T-helper 2 cell treated with Interferon-gamma antibody and Interleukin-4, amounts not matched to agents 100 ng/mL and 5 ng/mL, for 36 hours (primary cell): Measurements from ENCODE around the gene WDFY1. TPM values are rescaled to one million over a fixed set of nuclear protein-coding genes. Genes with fewer than 3 reads are reported as not detected.
"Not testable (repeated sequence)": the region's sequence is repeated elsewhere in the genome, so short reads cannot be mapped to it uniquely, and the experiment has no call there.

ENCODE experiments used
- intact Hi-C: fragments of 100-400 bp; cut with micrococcal nuclease; formaldehyde crosslinking; loops from one replicate; pipeline ENCODE4 v1.15.1; 2023
- total RNA-seq: library from RNA; stranded (reverse); gene quantifications from 2 replicates; pipeline ENCODE4 v1.2.3, GENCODE V29; 2022

The WDFY1 gene
- total RNA-seq, 1 donor from 2014 or later = 59.7 TPM

GRCh38 chr2:223959688-223960087 lies 14.6 kb upstream of the WDFY1 start:
- intact Hi-C loops = loop anchor here (2.0 to 5.0 kb wide), 4 partner anchors 92 to 973 kb away; no protein-coding TSS in a partner anchor

- intact Hi-C loops = loop anchor here (1.0 to 5.0 kb wide), 10 partner anchors 12 to 975 kb away; partner anchors contain the start of genes AP1S3, CUL3 and WDFY1
These were observed 12.1 kb upstream of the WDFY1 start, which contains the start of gene MRPL44 for GRCh38 chr2:223957092-223957851. Gene MRPL44 (plus strand): TSS chr2:223957463. CDS start chr2:223957473, 10 bp downstream.

DNA sequence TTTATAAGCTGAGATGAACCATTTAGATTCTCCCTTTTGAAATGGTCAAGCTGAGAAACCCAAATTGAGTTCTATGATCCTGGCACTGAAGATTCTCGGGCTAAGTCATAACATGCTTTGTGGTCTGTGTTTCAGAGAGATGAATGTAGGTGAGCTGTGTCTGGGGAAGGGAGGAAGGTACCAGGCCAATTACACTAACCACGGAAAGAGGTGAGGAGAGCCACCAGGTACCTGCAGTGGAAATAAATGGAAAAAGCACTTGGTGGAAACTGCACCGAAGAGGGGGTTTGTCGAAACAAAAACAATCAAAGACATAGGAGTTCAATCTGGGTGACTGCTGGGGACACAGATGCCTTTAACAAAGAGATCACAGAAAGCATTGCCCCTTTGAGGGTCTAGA lies 11.2 kb upstream of the WDFY1 start:
- intact Hi-C loops = loop anchor here (2.0 to 5.0 kb wide), 5 partner anchors 15 to 976 kb away; no protein-coding TSS in a partner anchor

DNA sequence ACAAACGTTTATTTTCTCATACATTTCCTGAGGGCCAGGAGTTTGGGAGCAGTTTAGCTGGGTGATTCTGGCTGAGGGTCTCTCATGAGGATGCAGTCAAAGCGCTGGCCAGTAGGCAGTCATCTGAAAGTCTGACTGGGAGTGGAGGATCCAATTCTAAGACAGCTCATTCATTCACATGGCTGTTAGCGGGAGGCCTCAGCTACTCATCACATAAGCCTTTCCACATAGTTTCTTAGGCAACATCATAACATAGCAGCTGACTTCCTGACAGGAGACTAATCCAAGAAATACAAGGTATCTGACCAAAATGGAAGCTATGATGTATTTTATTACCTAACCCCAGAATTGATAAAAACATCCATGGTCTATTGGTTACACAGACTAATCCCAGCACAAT lies 9.3 kb upstream of the WDFY1 start:
- intact Hi-C loops = no loop called here

GRCh38 chr2:223952280-223952968 lies 7.3 kb upstream of the WDFY1 start:
- intact Hi-C loops = no loop called here

DNA sequence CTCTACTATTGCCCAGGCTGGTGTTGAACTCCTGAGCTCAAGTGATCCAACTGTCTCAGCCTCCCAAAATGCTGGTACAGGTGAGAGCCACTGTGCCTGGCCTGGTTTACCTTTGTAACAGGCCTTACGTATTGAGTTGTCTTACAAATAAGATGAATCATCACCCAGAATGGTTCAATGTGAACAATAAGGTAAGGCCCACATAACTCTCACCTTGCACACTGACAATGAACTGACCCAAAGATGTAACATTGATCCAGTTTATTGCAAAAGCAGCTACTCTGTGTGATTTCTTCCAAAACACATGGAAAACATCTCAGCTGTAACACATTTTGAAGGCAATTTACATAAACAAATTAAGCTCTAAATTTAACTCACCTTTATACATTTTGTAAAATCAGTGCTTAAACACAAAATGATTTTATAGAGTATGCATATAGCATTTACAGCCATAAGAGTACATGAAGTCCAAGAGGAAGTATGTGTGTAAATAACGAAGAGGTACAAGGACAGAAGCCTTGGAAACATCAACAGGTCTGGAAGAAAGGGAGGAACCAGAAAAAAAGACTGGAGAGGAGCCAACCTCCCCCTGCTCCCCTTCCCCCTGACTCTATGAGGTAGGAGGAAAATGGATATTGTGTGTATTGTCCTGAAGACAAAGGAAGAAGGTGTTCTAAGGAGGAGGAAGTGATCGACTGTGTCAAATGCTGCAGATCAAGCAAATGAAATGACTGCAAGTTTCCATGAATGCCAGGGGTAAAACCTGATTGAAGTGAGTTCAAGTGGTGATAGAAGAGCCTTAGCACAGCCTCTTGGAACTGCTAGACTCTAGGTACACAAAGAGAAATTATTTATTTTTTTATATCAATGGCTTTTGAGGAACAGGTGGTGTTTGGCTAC lies 5.6 kb upstream of the WDFY1 start:
- intact Hi-C loops = no loop called here

DNA sequence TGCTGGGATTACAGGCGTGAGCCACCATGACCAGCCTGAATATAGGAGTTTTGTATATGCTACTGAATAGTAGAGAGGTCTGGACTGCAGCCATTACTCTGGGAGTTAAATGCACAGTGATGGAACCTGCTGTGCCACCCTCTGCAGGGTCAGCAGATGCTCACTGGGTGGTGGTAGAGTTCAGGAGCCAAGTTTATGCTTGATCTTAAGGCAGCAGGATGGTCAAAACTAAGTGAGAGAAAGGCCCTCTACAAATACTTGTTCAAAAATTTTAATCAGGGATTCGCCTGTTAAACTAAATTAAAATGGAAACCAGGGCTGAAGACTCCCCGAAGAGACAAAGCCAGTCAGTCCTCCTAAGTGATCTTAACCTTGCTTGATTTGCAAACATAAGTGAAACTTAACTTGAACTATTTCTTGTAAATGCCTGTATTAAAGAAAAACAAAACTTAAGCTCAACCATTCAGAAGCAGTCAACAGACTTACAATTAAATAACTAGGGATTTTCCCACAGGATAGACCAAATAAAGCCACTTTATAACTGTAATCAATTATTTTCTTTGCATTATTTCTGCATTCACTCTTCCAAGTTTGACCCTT lies 4.2 kb upstream of the WDFY1 start:
- intact Hi-C loops = no loop called here

DNA sequence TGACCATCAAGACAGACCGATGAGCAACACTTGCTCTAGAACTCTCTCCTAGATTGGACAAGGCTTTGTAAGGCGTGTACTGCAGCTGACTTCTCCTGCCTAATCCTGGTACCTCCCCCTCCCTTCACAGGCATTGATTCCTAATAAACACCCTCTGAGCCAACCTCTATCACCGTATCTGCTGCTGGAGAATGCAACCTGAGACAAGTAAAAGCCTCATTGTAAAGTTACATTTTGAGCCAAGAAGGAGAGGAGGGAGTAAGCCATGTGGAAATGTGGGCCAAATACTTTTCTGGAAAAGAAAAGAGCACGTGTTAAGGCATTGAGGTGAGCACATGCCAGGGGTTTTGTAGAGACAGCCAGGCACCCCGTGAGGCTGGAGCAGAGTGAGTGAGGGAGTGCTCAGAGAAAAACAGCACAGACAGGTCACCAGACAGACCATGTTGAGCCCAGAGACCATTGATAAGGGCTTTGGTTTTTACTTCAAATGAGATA lies 2.6 kb upstream of the WDFY1 start:
- intact Hi-C loops = no loop called here

- intact Hi-C loops = loop anchor here (1.0 to 2.0 kb wide), 3 partner anchors 12 to 185 kb away; partner anchors contain the start of gene MRPL44
These were observed 620 bp upstream of the WDFY1 start for GRCh38 chr2:223945755-223946154.

GRCh38 chr2:223944166-223944702 lies 901 bp downstream of the WDFY1 start:
- intact Hi-C loops = loop anchor here (2.0 to 5.0 kb wide), 2 partner anchors 47 to 183 kb away; no protein-coding TSS in a partner anchor

DNA sequence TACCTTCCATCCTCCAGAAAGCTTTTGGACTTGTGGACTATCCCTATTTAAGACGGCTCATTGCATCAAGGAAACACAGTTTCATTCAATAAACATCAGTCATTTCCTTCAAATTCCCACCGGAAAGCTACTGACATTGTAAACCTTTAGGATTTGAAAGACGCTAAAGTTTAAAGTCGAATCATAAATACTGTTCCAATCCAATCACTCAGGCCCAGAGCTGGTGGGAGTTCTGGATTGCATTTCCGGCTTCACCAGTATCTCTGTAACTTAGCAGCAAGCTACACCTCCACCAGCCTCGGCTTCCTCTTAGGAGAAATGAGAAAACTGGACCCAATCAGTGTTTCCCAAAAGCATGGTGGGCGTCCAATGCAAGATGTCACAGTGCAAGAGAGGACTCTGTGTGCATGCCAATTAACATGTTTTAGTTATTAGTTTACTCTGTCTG lies 1.6 kb downstream of the WDFY1 start:
- intact Hi-C loops = loop anchor here (2.0 to 5.0 kb wide), 2 partner anchors 46 to 183 kb away; no protein-coding TSS in a partner anchor

GRCh38 chr2:223943135-223943534 lies 2.0 kb downstream of the WDFY1 start:
- intact Hi-C loops = loop anchor here (5.0 kb wide), 1 partner anchor 46 kb away; no protein-coding TSS in a partner anchor

GRCh38 chr2:223941579-223942277 lies 3.4 kb downstream of the WDFY1 start:
- intact Hi-C loops = loop anchor here (2.0 to 5.0 kb wide), 2 partner anchors 15 to 44 kb away; partner anchors contain the start of gene MRPL44

DNA sequence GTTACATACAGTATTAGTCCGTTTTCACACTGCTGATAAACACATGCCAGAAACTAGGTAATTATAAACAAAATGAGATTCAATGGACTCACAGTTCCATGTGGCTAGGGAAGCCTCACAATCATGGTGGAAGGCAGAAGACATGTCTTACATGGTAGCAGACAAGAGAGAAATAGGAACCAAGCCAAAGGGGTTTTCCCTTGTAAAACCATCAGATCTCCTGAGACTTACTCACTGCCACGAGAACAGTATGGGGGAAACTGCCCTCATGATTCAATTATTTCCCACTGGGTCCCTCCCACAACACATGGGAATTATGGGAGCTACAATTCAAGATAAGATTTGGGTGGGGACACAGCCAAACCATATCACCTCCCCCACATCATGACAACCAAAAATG lies 5.7 kb downstream of the WDFY1 start:
- intact Hi-C loops = not testable (repeated sequence)

GRCh38 chr2:223937535-223937934 lies 7.6 kb downstream of the WDFY1 start:
- intact Hi-C loops = loop anchor here (1.0 kb wide), 1 partner anchor 8 kb away; no protein-coding TSS in a partner anchor

- intact Hi-C loops = loop anchor here (1.0 kb wide), 1 partner anchor 8 kb away; no protein-coding TSS in a partner anchor
These were observed 8.2 kb downstream of the WDFY1 start for GRCh38 chr2:223936862-223937326.

DNA sequence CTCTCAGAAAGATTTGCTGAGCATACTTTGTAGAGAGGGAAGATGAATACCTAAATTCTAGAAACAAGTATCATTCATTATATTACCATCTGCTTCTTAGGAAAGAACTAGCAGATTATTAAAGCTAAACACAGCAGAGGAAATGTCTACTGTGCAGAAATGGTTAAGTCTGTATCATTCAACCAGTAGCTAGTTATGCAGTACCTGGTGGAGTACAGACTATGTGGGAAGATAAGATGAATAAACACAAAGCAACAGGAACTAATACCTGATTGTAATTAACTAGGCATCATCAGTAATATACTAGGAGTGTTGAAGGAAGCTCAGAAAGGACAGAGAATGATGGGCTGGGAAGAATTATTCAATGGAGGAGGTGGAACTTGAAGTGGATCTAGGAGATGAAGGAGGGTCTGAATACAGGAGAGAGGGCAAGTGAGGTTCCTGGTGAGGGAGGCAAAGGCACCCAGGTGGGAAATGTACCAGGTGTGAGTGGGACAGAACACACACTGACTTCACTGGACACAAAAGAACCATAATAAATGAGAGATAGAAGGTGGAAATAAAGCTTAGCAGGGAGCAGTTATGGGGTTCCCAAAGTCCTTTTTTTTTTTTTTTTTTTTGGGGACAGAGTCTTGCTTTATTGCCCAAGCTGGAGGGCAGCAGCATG lies 9.5 kb downstream of the WDFY1 start:
- intact Hi-C loops = no loop called here

DNA sequence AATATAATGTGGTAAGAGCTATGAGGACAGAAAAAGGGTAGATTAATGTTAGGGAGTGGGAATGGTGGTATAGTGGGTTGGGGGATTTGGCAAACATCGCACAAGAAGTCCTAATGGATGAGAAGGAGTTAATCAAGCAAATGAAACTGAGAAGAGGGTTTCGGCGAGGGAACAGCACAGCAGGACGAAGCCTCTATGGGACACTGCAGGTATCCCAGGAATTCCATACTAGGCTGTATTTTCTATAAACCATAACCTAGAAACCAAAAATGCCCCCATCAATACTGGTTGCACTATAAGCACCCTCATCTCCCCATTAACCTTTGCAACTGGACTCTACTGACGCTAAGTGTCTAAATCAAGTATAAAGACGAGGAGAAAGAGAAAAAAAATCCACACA lies 10.3 kb downstream of the WDFY1 start:
- intact Hi-C loops = no loop called here
